GM18520 (cell line): ENCODE data around the gene ANKRD40.
"Not testable (repeated sequence)": the region's sequence is repeated elsewhere in the genome, so short reads cannot be mapped to it uniquely, and the experiment has no call there.

ENCODE experiments used
- ATAC-seq: cut with Tn5 transposase; IDR thresholded peaks from one replicate; pipeline ENCODE4 v1.9.1; 2021; ENCODE audit not compliant: unreplicated experiment

ANKRD40 gene

GRCh38 chr17:50712641-50713040 is 4.9 kb upstream of the ANKRD40 start:
- ATAC-seq, result no peak

GRCh38 chr17:50710650-50711049 is 2.9 kb upstream of the ANKRD40 start:
- no peak for ATAC-seq

- no peak for ATAC-seq
Measured at GRCh38 chr17:50710025-50710424, 2.3 kb upstream of the ANKRD40 start.

GRCh38 chr17:50709053-50709452 is 1.3 kb upstream of the ANKRD40 start:
- not testable (repeated sequence) for ATAC-seq

GRCh38 chr17:50708050-50709000 is 611 bp upstream of the ANKRD40 start:
- ATAC-seq, result no peak

GRCh38 chr17:50703162-50703561 is 4.6 kb downstream of the ANKRD40 start:
- ATAC-seq, result no peak

GRCh38 chr17:50699410-50699809 is 8.3 kb downstream of the ANKRD40 start:
- no peak for ATAC-seq

GRCh38 chr17:50697663-50698272 is 9.9 kb downstream of the ANKRD40 start:
- ATAC-seq, result no peak

GRCh38 chr17:50697062-50697461 is 10.7 kb downstream of the ANKRD40 start:
- no peak for ATAC-seq

GRCh38 chr17:50696365-50696879 is 11.3 kb downstream of the ANKRD40 start:
- ATAC-seq, result no peak

GRCh38 chr17:50693036-50693682 is 14.6 kb downstream of the ANKRD40 start:
- ATAC-seq, result no peak

GRCh38 chr17:50692448-50693035 is 15.2 kb downstream of the ANKRD40 start:
- no peak for ATAC-seq

- no peak for ATAC-seq
Measured at GRCh38 chr17:50691550-50692447, 15.9 kb downstream of the ANKRD40 start.

- no peak for ATAC-seq
Measured at GRCh38 chr17:50690887-50691549, 16.7 kb downstream of the ANKRD40 start.

GRCh38 chr17:50689956-50690886 is 17.5 kb downstream of the ANKRD40 start:
- no peak for ATAC-seq

- ATAC-seq, result no peak
Measured at GRCh38 chr17:50689251-50689650, 18.5 kb downstream of the ANKRD40 start.

GRCh38 chr17:50688245-50688644 is 19.5 kb downstream of the ANKRD40 start:
- no peak for ATAC-seq

GRCh38 chr17:50687200-50688066 is 20.3 kb downstream of the ANKRD40 start:
- ATAC-seq, result no peak
